ENCODE data around the gene ASS1.

DNA sequence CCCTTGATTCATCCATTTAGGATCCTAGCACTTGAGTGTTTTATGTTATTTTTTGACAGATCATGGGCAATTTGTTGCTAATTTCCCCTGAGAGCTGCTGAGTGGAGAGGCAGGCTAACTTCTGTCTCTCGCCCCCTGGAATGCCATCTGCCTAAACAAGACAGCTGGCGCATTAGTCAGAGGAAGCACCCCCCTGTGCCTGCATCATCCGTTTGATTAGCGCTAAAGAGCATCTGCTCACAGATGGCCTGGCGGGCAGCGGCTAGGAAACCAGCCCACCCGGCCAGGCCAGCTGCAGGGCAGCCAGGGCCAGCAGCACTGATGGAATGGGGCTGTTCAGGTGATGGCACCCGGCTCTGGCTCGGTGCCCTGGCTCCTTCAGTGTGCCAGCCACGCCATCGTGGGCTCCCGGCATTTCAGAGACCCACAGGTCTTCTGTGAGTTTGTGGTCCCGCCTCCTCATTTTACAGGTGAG, 22.9 kb upstream of the ASS1 start:
- no peak for TF ChIP-seq POLR2A (IDR thresholded peaks at IDR 0.05)
- TF ChIP-seq, protein P1, sequence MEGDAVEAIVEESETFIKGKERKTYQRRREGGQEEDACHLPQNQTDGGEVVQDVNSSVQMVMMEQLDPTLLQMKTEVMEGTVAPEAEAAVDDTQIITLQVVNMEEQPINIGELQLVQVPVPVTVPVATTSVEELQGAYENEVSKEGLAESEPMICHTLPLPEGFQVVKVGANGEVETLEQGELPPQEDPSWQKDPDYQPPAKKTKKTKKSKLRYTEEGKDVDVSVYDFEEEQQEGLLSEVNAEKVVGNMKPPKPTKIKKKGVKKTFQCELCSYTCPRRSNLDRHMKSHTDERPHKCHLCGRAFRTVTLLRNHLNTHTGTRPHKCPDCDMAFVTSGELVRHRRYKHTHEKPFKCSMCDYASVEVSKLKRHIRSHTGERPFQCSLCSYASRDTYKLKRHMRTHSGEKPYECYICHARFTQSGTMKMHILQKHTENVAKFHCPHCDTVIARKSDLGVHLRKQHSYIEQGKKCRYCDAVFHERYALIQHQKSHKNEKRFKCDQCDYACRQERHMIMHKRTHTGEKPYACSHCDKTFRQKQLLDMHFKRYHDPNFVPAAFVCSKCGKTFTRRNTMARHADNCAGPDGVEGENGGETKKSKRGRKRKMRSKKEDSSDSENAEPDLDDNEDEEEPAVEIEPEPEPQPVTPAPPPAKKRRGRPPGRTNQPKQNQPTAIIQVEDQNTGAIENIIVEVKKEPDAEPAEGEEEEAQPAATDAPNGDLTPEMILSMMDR (IDR thresholded peaks at IDR 0.05): no peak

Measured in thyroid gland (tissue), 4 donors.